K562 (cell line): Measurements from ENCODE around the gene ARHGAP18. TPM values are rescaled to one million over a fixed set of nuclear protein-coding genes. Genes with fewer than 3 reads are reported as not detected.

ENCODE experiments used
- ATAC-seq: fragments of 200-7000 bp; cut with Tn5 transposase; 3 replicates; pipeline ENCODE4 v1.9.1; 2020; ENCODE audit warnings: moderate library complexity
- BruUV-seq: library from RNA; stranded (reverse); fragments of 400-500 nt; replicated peaks from 2 replicates; lab custom pipeline; 2021; lab: Mats Ljungman, UMichigan
- CTCF ChIA-PET: fragments of 300-600 bp; formaldehyde crosslinking; extraction: SDS; loops from one replicate; lab custom pipeline; 2021; ENCODE audit warnings: low intra/inter-chr PET ratio; lab: Yijun Ruan, JAX
- POLR2A ChIA-PET: fragments of 300-600, 350-650 bp; sonication (Branson Sonifier 250); formaldehyde crosslinking; extraction: SDS; loops from one replicate; lab custom pipeline; 2021; ENCODE audit warnings: antibody characterized with exemption, inconsistent platforms; lab: Yijun Ruan, JAX
- DNase-seq, 4 experiments: peaks; one replicate each; pipeline versions ENCODE4 v3.0.0 to v3.0.0-alpha.2; 2011 to 2018; ENCODE audit warnings: low spot score in 3 of 4, mixed read lengths in 3 of 4; ENCODE audit errors: extremely low read depth in 1 of 4
- FAIRE-seq: peaks from 2 replicates; lab custom pipeline; 2011; peaks lifted over from hg19 to GRCh38; lab: Jason Lieb, UNC
- H2AFZ ChIP-seq: 2 replicates; pipeline ENCODE4 v1.6.0; 2011; ENCODE audit warnings: low read depth, low read length, control low read depth, inconsistent platforms
- H3K27ac ChIP-seq: fragments of 200-600 bp; 3 replicates; pipeline ENCODE4 v1.8.0; 2011; ENCODE audit warnings: low read depth, mild to moderate bottlenecking, control low read depth, inconsistent platforms, low read length, moderate library complexity, mixed read lengths; ENCODE audit errors: extremely low read depth
- H3K27me3 ChIP-seq, 2 experiments: fragments of 300-600 bp in 1 of 2; 2 replicates in 1 of 2; 3 replicates in 1 of 2; pipeline versions ENCODE4 v1.6.0 to v1.8.0; 2011; ENCODE audit warnings: inconsistent platforms in 2 of 2, low read length in 2 of 2, mild to moderate bottlenecking in 1 of 2, mixed read lengths in 1 of 2, moderate library complexity in 1 of 2; ENCODE audit not compliant: control insufficient read depth in 2 of 2, insufficient read depth in 2 of 2
- H3K36me3 ChIP-seq: fragments of 300-600 bp; 3 replicates; pipeline ENCODE4 v1.8.0; 2011; ENCODE audit warnings: mild to moderate bottlenecking, low read length, inconsistent platforms; ENCODE audit not compliant: control insufficient read depth, insufficient read depth
- H3K4me1 ChIP-seq, 2 experiments: fragments of 200-600 bp in 1 of 2; replicated peaks in 1 of 2; 2 replicates in 1 of 2; 3 replicates in 1 of 2; pipeline versions ENCODE4 v1.5.1 to v1.8.0; 2011; ENCODE audit warnings: inconsistent platforms in 2 of 2, low read length in 2 of 2, mild to moderate bottlenecking in 1 of 2, mixed read lengths in 1 of 2, moderate library complexity in 1 of 2; ENCODE audit not compliant: control insufficient read depth in 2 of 2, insufficient read depth in 2 of 2
- H3K4me2 ChIP-seq: 2 replicates; pipeline ENCODE4 v1.6.1; 2011; ENCODE audit warnings: low read length, control low read depth, inconsistent platforms, mixed read lengths; ENCODE audit not compliant: insufficient read depth
- H3K4me3 ChIP-seq: fragments of 200-600 bp; sonication (generic), shearing (Covaris generic); 2 replicates; pipeline ENCODE4 v1.5.1; 2016; ENCODE audit warnings: control low read depth, inconsistent platforms
- H3K79me2 ChIP-seq: fragments of 200-600 bp; 3 replicates; pipeline ENCODE4 v1.8.0; 2011; ENCODE audit warnings: low read length, inconsistent platforms; ENCODE audit not compliant: control insufficient read depth, insufficient read depth
- H3K9ac ChIP-seq, 2 experiments: 2 replicates each; pipeline versions ENCODE4 v1.6.0 to v1.6.1; 2011; ENCODE audit warnings: low read depth in 2 of 2, low read length in 2 of 2, control low read depth in 1 of 2, inconsistent platforms in 1 of 2, mild to moderate bottlenecking in 1 of 2, mixed read lengths in 1 of 2; ENCODE audit not compliant: insufficient read depth in 1 of 2
- H3K9me1 ChIP-seq: one replicate; pipeline ENCODE4 v1.6.0; 2011; ENCODE audit warnings: inconsistent platforms, mild to moderate bottlenecking, low read length, moderate library complexity; ENCODE audit not compliant: control insufficient read depth, insufficient read depth
- H3K9me3 ChIP-seq: replicated peaks from 2 replicates; pipeline ENCODE4 v1.5.1; 2011; ENCODE audit warnings: low read depth, low read length, inconsistent platforms; ENCODE audit not compliant: control insufficient read depth, insufficient read depth
- H4K20me1 ChIP-seq: replicated peaks from 2 replicates; pipeline ENCODE4 v1.6.1; 2011; ENCODE audit warnings: low read length, inconsistent platforms, mixed read lengths; ENCODE audit not compliant: control insufficient read depth, insufficient read depth
- ADNP ChIP-seq: fragments of 200-800 bp; sonication (Bioruptor generic); IDR thresholded peaks from 2 replicates; pipeline ENCODE4 v1.6.1; 2016; ENCODE audit warnings: missing genetic modification characterization, missing compliant biosample characterization
- CEBPG ChIP-seq, 3 experiments: fragments of 200-800 bp in 1 of 3; sonication (Bioruptor generic) in 1 of 3; sonication (generic) in 1 of 3; formaldehyde crosslinking in 1 of 3; IDR thresholded peaks in 2 of 3; conservative IDR thresholded peaks in 1 of 3; 2 replicates each; pipeline versions ENCODE4 v1.6.1 to v1.8.0; 2016 to 2022; ENCODE audit warnings: missing compliant biosample characterization in 2 of 3, missing genetic modification characterization in 2 of 3, mild to moderate bottlenecking in 1 of 3, missing genetic modification reagents in 1 of 3
- GABPA ChIP-seq: fragments of 200-800 bp; sonication (Bioruptor generic); conservative IDR thresholded peaks from 2 replicates; pipeline ENCODE4 v1.6.1; 2016; ENCODE audit warnings: low read depth, missing genetic modification characterization, missing compliant biosample characterization
- MCM3 ChIP-seq: fragments of 450-650 bp; IDR thresholded peaks from 2 replicates; pipeline ENCODE4 v1.6.1; 2016
- MIER1 ChIP-seq: fragments of 450-650 bp; IDR thresholded peaks from 2 replicates; pipeline ENCODE4 v1.6.1; 2016; ENCODE audit warnings: antibody characterized with exemption, mild to moderate bottlenecking, low read depth
- PATZ1 ChIP-seq: fragments of 250-450 bp; sonication (Bioruptor Pico); IDR thresholded peaks from 2 replicates; pipeline ENCODE4 v1.5.0; 2020; ENCODE audit warnings: mild to moderate bottlenecking, borderline replicate concordance
- PRMT5 ChIP-seq: sonication (generic); formaldehyde crosslinking; IDR thresholded peaks from 2 replicates; pipeline ENCODE4 v1.5.0; 2020; ENCODE audit warnings: missing genetic modification reagents
- SAFB2 ChIP-seq: fragments of 200-400 bp; formaldehyde crosslinking; IDR thresholded peaks from 2 replicates; pipeline ENCODE4 v1.6.1; 2018; ENCODE audit warnings: borderline replicate concordance, low read length, low read depth, moderate library complexity; ENCODE audit not compliant: severe bottlenecking
- ZFX ChIP-seq: sonication (generic); formaldehyde crosslinking; IDR thresholded peaks from 2 replicates; pipeline ENCODE4 v1.8.0; 2022; ENCODE audit warnings: mild to moderate bottlenecking, missing genetic modification reagents, moderate library complexity
- ZKSCAN8 ChIP-seq: fragments of 200-800 bp; sonication (Bioruptor generic); IDR thresholded peaks from 2 replicates; pipeline ENCODE4 v1.6.1; 2016; ENCODE audit warnings: missing genetic modification characterization, missing compliant biosample characterization
- ZNF212 ChIP-seq: fragments of 450-650 bp; formaldehyde crosslinking; IDR thresholded peaks from 2 replicates; pipeline ENCODE4 v1.4.0; 2020; ENCODE audit warnings: mild to moderate bottlenecking
- ZNF551 ChIP-seq: fragments of 250-450 bp; sonication (Bioruptor Pico); IDR thresholded peaks from 2 replicates; pipeline ENCODE4 v1.5.0; 2021; ENCODE audit warnings: mild to moderate bottlenecking, moderate library complexity
- WGBS: fragments of 100-300 bp; shearing (Covaris generic); methylation state at CpG from one replicate; pipeline ENCODE4 v1.1.6; 2016; ENCODE audit warnings: low coverage, mixed read lengths; ENCODE audit not compliant: insufficient coverage; ENCODE audit errors: missing lambda C conversion rate; 5-methylcytosine and 5-hydroxymethylcytosine counted together
- in situ Hi-C: fragments of 300-500 bp; cut with MboI; formaldehyde crosslinking; loops from 4 replicates; pipeline ENCODE4 v1.15.0; 2018; ENCODE audit warnings: inconsistent platforms, mixed read lengths
- intact Hi-C: fragments of 100-400 bp; cut with micrococcal nuclease; formaldehyde crosslinking; loops from 2 replicates; pipeline ENCODE4 v1.14.2; 2022
- polyA plus RNA-seq, 8 experiments: library from polyadenylated mRNA; depleted of rRNA in 4 of 8; stranded (reverse) in 5 of 8; unstranded in 3 of 8; fragments of >200 nt; fragmentation: Nextera tagmentation in 2 of 8; fragmentation: Illumina TruSeq in 1 of 8; extraction: Ambion mirVana in 2 of 8; extraction: Trizol in 1 of 8; gene quantifications; 2 replicates each; pipeline versions ENCODE4 v1.2.1 to v1.2.3, GENCODE V29; 2011 to 2014; ENCODE audit warnings: inconsistent platforms in 1 of 8, missing spikeins in 1 of 8
- total RNA-seq, 7 experiments: library from RNA; depleted of rRNA in 6 of 7; stranded (reverse); fragments of >200 nt in 6 of 7; fragmentation: Illumina TruSeq in 2 of 7; extraction: Trizol in 2 of 7; gene quantifications; 2 replicates each; pipeline versions ENCODE4 v1.2.1 to v1.2.3, GENCODE V29; 2011 to 2021; ENCODE audit warnings: low replicate concordance in 1 of 7

Gene ARHGAP18
- total and polyA plus RNA-seq, 9 of the 15 experiments (the other 6 are each of a cell fraction or from before 2014, with no cell fraction given) = 13.3 to 29.7 (median 21.1) TPM

- no TSS peak for BruUV-seq
- Histone ChIP-seq H3K9ac (no peak overlapping the region), H3K27ac (no peak overlapping the region), H3K4me2 (no peak overlapping the region), H3K4me3 (no peak overlapping the region), H3K9me1 (no peaks in the 10 kb centered on the region), H3K27me3 (no peaks in the 10 kb centered on the region), H4K20me1 (no peaks in the 10 kb centered on the region), H2AFZ (no peak overlapping the region), H3K9me3 (no peaks in the 10 kb centered on the region), H3K79me2 (no peaks in the 10 kb centered on the region), H3K4me1 (no peaks in the 10 kb centered on the region), H3K36me3 (peaks cover 21% of the 10 kb centered on the region)
- POLR2A ChIA-PET = interaction anchor here (2.3 kb wide), 1 partner anchor 7 kb away, joined by 7 read pairs; no protein-coding TSS in a partner anchor
- ATAC-seq (peak; percentile 46; the same call in 1 of the 3 replicates), FAIRE-seq (no peak), DNase-seq (no peak)
- CTCF ChIA-PET = no interaction called here
- intact Hi-C loops (no loop called here), in situ Hi-C loops (no loop called here)
- no peak for TF ChIP-seq ZFX
- no peak for TF ChIP-seq CEBPG (CRISPR knock-in tag; IDR thresholded peaks at IDR 0.05)
- TF ChIP-seq CEBPG (tag; conservative IDR thresholded peaks at IDR 0.05 in 1 of 2, IDR thresholded peaks at IDR 0.05 in 1 of 2) = no peak
- no peak for TF ChIP-seq PRMT5 (CRISPR knock-in tag)
- TF ChIP-seq ZNF212 (CRISPR knock-in tag) = no peak
- TF ChIP-seq PATZ1 = no peak
- no peak for TF ChIP-seq ADNP
- TF ChIP-seq MCM3 = no peak
- TF ChIP-seq MIER1 = no peak
- TF ChIP-seq SAFB2 = no peak
- TF ChIP-seq ZNF551 = no peak
- no peak for TF ChIP-seq ZKSCAN8 (CRISPR knock-in tag)
- TF ChIP-seq GABPA (tag) = no peak
- 47% methylated on average over 1 of the region's 1 CpG for WGBS
Observed at GRCh38 chr6:129630596-129630995, 79.4 kb downstream of the ARHGAP18 start.
